HEK293T (cell line): ENCODE measurements around the gene USP22.
A peak's percentile ranks its signal among the peaks of the same experiment; 100 is the strongest.
"Not testable (repeated sequence)": the region's sequence is repeated elsewhere in the genome, so short reads cannot be mapped to it uniquely, and the experiment has no call there.

Experiments
- CTCF ChIA-PET: fragments of 350-600 bp; formaldehyde crosslinking; extraction: SDS; loops from one replicate; lab custom pipeline; 2021; ENCODE audit warnings: antibody characterized with exemption, inconsistent platforms; lab: Yijun Ruan, JAX
- POLR2A ChIA-PET: fragments of 350-600 bp; formaldehyde crosslinking; extraction: SDS; loops from one replicate; lab custom pipeline; 2020; ENCODE audit warnings: antibody characterized with exemption, inconsistent platforms; lab: Yijun Ruan, JAX
- DNase-seq: peaks from one replicate; pipeline ENCODE4 v3.0.0; 2012; ENCODE audit warnings: mixed read lengths; ENCODE audit errors: extremely low spot score
- ARNT ChIP-seq: fragments of 450-650 bp; IDR thresholded peaks from 2 replicates; pipeline ENCODE4 v1.6.1; 2017; ENCODE audit warnings: mild to moderate bottlenecking
- BHLHE40 ChIP-seq: fragments of 450-650 bp; IDR thresholded peaks from 2 replicates; pipeline ENCODE4 v1.6.1; 2016; ENCODE audit warnings: mild to moderate bottlenecking, moderate library complexity, borderline replicate concordance
- CTBP1 ChIP-seq: fragments of 450-650 bp; IDR thresholded peaks from 2 replicates; pipeline ENCODE4 v1.6.1; 2016; ENCODE audit warnings: borderline replicate concordance
- ELF4 ChIP-seq: fragments of 450-650 bp; IDR thresholded peaks from 2 replicates; pipeline ENCODE4 v1.6.1; 2017; ENCODE audit warnings: antibody characterized with exemption
- FOXA1 ChIP-seq: fragments of 450-650 bp; IDR thresholded peaks from 2 replicates; pipeline ENCODE4 v1.6.1; 2016; ENCODE audit warnings: mild to moderate bottlenecking
- FOXK2 ChIP-seq: fragments of 450-650 bp; IDR thresholded peaks from 2 replicates; pipeline ENCODE4 v1.6.1; 2016; ENCODE audit warnings: mild to moderate bottlenecking
- FOXM1 ChIP-seq: fragments of 450-650 bp; IDR thresholded peaks from 2 replicates; pipeline ENCODE4 v1.6.1; 2017; ENCODE audit warnings: mild to moderate bottlenecking, borderline replicate concordance
- HDGF ChIP-seq: fragments of 450-650 bp; IDR thresholded peaks from 2 replicates; pipeline ENCODE4 v1.6.1; 2017; ENCODE audit warnings: antibody characterized with exemption, borderline replicate concordance
- L3MBTL2 ChIP-seq: fragments of 450-650 bp; conservative IDR thresholded peaks from 2 replicates; pipeline ENCODE4 v1.6.1; 2016; ENCODE audit warnings: mild to moderate bottlenecking
- LEF1 ChIP-seq: fragments of 450-650 bp; IDR thresholded peaks from 2 replicates; pipeline ENCODE4 v1.6.1; 2017; ENCODE audit warnings: mild to moderate bottlenecking, borderline replicate concordance
- NFRKB ChIP-seq: fragments of 450-650 bp; IDR thresholded peaks from 2 replicates; pipeline ENCODE4 v1.6.1; 2016; ENCODE audit warnings: mild to moderate bottlenecking, moderate library complexity
- PKNOX1 ChIP-seq: fragments of 450-650 bp; IDR thresholded peaks from 2 replicates; pipeline ENCODE4 v1.6.1; 2016
- SP1 ChIP-seq: fragments of 450-650 bp; IDR thresholded peaks from 2 replicates; pipeline ENCODE4 v1.6.1; 2017
- SUZ12 ChIP-seq: fragments of 450-650 bp; IDR thresholded peaks from 2 replicates; pipeline ENCODE4 v1.6.1; 2016; ENCODE audit warnings: mild to moderate bottlenecking
- TARDBP ChIP-seq: fragments of 450-650 bp; IDR thresholded peaks from 2 replicates; pipeline ENCODE4 v1.6.1; 2016
- ZNF384 ChIP-seq: fragments of 450-650 bp; IDR thresholded peaks from 2 replicates; pipeline ENCODE4 v1.6.1; 2016

USP22 gene

GRCh38 chr17:21058098-21058893 is 15.5 kb upstream of the USP22 start:
- peak; percentile 24 for DNase-seq
- ChIA-PET CTCF (interaction anchor here (0.5 to 1.4 kb wide), 7 partner anchors 10 to 205 kb away, joined by 3 to 5 read pairs (median 4); partner anchors contain the start of gene USP22), POLR2A (interaction anchor here (2.1 to 4.7 kb wide), 2 partner anchors 15 to 41 kb away, joined by 14 to 18 read pairs; partner anchors contain the start of gene USP22)
- TF ChIP-seq ELF4, result no peak
- TF ChIP-seq BHLHE40, result no peak
- no peak for TF ChIP-seq FOXA1
- no peak for TF ChIP-seq TARDBP
- TF ChIP-seq L3MBTL2, result no peak

- ChIA-PET POLR2A (interaction anchor here (2.1 kb wide), 1 partner anchor 10 kb away, joined by 19 read pairs; the partner anchor contains the start of gene USP22), CTCF (interaction anchor here (1.4 kb wide), 1 partner anchor 9 kb away, joined by 4 read pairs; no protein-coding TSS in a partner anchor)
- DNase-seq, result not testable (repeated sequence)
These were observed 10.2 kb upstream of the USP22 start for GRCh38 chr17:21053056-21053455.

- ChIA-PET CTCF (no interaction called here), POLR2A (no interaction called here)
- DNase-seq, result no peak
- TF ChIP-seq FOXM1, result no peak
- TF ChIP-seq BHLHE40, result no peak
- TF ChIP-seq NFRKB, result no peak
- TF ChIP-seq ARNT, result no peak
- TF ChIP-seq HDGF, result no peak
- TF ChIP-seq TARDBP, result no peak
- no peak for TF ChIP-seq PKNOX1
- TF ChIP-seq FOXK2, result no peak
- no peak for TF ChIP-seq FOXA1
- no peak for TF ChIP-seq SUZ12
- no peak for TF ChIP-seq ZNF384
- no peak for TF ChIP-seq LEF1
These were observed 6.6 kb upstream of the USP22 start for GRCh38 chr17:21049457-21049856.

- TF ChIP-seq FOXM1 (no peak), NFRKB (no peak), ELF4 (no peak), BHLHE40 (no peak), SUZ12 (no peak), CTBP1 (no peak), LEF1 (no peak), FOXK2 (no peak), PKNOX1 (no peak), HDGF (no peak), FOXA1 (no peak), TARDBP (no peak)
- ChIA-PET CTCF (no interaction called here), POLR2A (no interaction called here)
- no peak for DNase-seq
These were observed 3.4 kb upstream of the USP22 start for GRCh38 chr17:21046216-21046615.

- TF ChIP-seq HDGF (no peak), ARNT (no peak), FOXM1 (no peak), TARDBP (no peak), FOXA1 (no peak), ZNF384 (no peak), FOXK2 (no peak), CTBP1 (no peak), SP1 (no peak), BHLHE40 (no peak), L3MBTL2 (no peak), PKNOX1 (no peak), LEF1 (no peak)
- ChIA-PET CTCF (interaction anchor here (1.0 to 2.8 kb wide), 2 partner anchors 16 to 54 kb away, joined by 3 to 13 read pairs; no protein-coding TSS in a partner anchor), POLR2A (interaction anchor here (3.7 kb wide), 1 partner anchor 54 kb away, joined by 59 read pairs; no protein-coding TSS in a partner anchor)
- DNase-seq, result no peak
These were observed 2.2 kb upstream of the USP22 start for GRCh38 chr17:21044971-21045370.
